HG02610 (cell line): ENCODE data around the gene DOCK1.

Experiments
- ATAC-seq: cut with Tn5 transposase; IDR thresholded peaks from one replicate; pipeline ENCODE4 v1.9.1; 2021; ENCODE audit warnings: mild to moderate bottlenecking, moderate library complexity; ENCODE audit not compliant: unreplicated experiment

Gene DOCK1

DNA sequence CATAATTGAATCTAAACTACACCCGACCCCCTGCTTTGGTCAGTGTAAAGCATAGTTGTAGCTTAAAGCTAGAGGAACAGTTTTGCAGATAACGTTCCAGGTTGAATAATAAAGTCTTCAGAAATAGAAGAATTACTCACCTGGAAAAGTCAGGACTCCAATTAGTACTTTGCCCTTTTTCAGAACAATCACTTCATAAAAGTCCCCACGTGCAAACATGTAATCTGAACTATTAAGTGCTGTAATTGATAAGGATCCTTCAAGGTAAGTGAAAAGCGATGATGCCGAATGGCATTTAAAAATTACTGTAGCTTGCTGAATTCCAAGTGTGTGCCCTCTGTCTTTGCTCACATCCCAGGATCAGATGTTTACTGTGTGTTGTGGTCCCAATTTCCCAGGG is 344.8 kb downstream of the DOCK1 start:
- no peak for ATAC-seq

DNA sequence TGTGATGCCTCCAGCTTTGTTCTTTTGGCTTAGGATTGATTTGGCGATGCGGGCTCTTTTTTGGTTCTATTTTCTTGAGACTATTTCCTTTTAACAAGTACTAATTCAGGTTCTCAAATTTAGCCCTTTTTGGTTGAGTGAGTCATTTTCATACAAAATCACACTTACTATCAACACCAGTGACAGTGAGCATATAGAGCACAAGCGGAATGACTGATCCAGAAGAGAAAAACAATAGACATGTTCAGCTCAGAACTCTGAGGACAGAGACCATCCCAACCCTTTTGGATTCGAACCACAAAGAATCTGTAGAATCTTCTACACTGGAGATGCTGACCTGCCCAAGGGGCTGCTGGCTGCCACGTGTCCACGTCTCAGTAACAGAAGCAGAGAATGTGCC is 347.6 kb downstream of the DOCK1 start:
- ATAC-seq = no peak

DNA sequence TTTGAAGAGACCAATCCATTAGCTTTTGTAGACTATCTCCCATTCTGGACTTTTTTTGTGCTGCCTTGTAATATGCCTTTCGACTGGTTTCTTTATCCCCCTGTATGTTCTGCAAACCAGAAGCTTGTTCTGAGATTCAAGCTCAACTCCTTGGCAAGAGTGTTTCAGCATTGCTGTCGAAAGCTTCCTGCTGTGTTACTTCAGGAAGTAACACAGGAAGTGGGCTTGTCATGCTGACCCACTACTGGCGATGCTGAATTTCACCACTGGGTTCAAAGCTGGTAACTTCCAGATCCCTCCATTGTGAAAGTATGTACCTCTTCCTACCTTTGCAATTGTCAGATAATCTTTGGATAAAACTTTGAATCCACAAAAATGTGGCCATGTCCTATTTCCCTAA is 349.0 kb downstream of the DOCK1 start:
- ATAC-seq = no peak

DNA sequence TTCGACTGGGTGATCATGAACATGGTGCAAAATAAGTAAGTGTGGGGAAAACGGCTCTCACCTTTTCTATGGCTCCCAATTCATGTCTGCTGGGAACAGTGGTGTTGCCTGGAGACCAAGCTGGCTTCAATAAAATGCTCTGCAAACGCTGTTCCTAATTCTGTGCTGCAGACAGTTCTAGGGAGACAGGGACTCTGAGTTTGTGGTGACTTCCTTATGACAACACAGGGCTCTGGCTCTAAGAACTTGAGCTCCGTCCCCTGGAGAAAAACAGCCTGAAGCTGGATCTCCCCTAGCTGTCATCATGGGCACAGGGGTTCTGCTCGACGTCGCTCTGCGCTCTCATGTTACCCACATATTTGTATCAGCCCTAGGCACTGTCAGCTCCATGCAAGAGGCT is 352.2 kb downstream of the DOCK1 start:
- ATAC-seq = no peak

DNA sequence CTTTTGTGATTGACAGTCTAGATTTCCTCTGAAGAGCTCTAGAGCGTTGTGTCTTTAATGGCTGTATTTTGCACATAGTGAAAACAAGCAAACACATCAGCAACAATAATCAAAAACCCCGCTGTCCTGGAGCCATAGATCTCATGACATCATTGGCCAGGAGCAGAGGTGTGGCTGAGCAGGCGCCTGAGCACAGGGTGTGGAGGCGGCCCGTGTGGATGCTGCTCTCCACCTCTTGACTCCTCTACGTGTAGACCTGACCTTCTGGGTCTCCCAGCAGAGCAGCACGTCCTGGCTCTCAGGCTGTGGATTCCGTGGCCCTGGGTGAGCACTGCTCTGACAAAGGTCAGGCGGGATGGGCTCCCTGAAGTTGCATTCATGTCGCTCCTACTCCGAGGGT is 354.1 kb downstream of the DOCK1 start:
- ATAC-seq = no peak

DNA sequence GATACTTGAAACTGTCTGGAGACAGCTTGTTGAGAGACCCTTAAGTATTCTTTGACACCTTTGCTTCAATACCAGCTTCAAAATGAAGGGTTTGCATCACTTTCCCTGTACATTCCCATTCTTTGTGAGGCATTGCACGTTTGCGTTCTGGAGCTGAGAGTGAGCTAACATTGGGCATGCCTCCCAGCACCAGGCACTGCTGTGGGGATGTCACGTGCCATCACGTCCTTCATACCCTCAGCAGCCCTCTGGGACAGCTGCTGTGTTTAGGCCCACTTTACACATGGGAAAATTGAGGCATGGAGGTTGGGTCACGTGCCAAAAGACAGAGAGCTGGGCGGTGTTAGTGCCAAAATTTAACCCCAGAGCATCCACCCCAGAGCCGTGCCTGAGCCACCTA is 357.4 kb downstream of the DOCK1 start:
- no peak for ATAC-seq

DNA sequence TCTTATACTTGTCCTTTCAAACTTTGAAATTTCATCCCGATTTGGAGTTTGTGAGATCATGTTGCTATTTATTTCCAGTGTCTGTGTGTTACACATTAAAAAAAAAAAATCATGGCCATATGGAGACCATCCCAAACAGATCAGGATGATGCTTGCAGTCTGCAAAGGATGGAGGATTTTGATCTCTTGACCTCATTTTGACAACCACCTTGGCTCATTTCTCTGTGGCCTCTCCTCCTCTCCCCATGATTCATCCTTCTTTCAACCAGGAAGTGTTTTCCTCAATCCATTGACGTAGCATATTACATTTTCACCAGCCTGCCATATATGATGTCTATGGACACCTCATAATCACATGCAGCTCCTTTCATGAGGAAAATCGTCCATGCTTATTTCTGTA is 360.1 kb downstream of the DOCK1 start:
- ATAC-seq = no peak

DNA sequence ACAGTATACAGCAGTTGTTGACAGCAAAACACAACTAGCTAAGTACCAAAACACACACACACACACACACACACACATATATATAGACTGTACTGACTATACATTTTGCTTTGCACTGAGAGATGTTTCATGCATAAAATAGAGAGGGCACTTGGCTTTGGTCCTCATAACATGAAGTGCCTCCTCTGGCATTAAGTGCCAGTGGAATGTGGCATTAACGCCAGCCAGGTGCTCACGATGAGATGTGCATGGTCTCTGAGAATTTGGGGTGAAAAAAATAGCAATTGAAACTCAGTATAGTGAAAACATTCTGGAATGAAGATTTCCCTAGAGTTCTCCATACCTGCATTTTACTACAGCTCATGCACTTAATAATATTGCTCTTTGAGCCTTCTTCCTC is 361.2 kb downstream of the DOCK1 start:
- ATAC-seq = no peak

DNA sequence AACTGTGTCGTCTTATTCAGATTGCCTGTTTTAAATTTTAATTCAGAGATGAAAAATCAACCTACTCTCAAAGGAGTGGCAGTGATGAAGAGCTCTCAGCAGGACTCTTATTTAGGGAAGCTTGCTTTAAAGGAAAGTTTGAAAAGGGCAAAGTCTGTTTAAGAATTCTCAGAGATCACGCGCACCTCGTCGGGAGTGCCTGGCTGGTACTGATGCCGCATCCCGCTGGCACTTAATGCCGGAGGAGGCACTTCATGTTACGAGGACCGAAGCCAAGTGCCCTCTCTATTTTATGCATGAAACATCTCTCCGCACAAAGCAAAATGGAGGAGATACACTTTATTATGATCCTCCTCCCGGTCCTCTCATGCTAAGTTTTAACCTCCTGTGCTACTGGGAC is 362.2 kb downstream of the DOCK1 start:
- no peak for ATAC-seq

DNA sequence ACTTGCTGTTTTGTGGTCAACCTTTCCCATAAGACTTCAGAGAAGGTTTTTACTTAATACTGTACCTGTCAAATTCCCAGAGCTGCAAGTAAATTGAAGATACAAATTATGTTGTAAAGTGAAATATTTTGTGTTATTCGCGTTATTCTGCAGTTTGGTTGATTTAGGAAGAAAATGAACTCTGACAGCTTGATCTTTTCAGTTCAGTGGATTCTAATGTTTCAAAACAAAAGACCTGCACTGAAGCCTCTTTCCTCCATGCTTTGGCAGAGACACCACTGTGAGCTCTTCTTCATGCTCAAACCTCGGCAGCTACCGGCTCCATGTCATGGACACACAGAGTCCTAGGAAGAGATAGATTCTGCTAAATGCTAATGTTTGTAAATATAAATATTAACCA is 366.8 kb downstream of the DOCK1 start:
- ATAC-seq = no peak

DNA sequence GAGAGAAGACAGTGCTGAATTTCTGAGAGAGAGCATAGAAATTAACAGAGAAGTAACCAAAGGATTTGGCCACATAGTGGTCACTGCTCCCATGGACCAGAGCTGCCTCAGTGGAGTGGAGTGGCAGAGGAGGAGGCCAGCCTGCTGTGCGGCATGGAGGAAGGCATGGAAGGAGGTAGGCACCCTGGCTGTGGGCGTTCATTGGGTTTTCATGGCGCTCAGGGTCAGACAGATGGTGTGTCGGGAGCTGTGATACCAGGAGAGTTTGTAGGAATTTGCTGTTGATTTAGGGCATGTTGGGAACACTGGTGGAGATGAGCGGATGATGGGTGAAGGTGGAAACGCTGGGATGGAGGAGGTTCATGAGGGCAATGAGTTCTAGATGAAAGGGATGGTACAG is 370.0 kb downstream of the DOCK1 start:
- ATAC-seq = no peak

DNA sequence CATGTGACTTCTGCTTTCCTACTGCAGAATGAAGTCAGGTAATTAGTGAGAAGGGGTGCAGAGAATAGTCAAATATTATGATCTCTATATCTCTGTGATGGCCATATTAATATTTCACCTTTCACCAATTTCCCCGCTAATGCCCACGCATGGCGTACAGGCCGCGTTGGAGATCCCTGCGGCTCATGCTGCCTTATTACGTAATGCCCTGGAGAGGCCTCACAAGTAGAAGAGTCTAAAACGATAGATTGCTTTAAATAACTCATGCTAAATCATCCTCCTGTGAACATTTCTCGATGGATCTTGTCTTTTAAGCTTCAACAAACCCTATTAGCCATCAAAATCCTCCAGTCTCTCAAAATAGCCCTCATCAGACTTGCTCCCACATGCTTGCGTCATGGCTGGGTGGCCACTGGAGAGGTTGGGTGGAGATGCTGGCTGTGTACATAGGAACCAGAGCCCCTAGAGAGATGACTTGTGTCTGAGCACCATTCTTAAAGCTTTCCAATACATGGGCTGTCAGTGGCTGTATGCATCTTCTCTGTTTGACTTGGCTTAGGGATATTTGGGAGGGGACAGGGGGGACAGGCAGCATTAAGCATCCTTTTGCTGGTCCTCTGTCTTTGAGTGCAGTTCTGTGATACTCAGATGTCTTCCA is 370.7 kb downstream of the DOCK1 start:
- no peak for ATAC-seq

DNA sequence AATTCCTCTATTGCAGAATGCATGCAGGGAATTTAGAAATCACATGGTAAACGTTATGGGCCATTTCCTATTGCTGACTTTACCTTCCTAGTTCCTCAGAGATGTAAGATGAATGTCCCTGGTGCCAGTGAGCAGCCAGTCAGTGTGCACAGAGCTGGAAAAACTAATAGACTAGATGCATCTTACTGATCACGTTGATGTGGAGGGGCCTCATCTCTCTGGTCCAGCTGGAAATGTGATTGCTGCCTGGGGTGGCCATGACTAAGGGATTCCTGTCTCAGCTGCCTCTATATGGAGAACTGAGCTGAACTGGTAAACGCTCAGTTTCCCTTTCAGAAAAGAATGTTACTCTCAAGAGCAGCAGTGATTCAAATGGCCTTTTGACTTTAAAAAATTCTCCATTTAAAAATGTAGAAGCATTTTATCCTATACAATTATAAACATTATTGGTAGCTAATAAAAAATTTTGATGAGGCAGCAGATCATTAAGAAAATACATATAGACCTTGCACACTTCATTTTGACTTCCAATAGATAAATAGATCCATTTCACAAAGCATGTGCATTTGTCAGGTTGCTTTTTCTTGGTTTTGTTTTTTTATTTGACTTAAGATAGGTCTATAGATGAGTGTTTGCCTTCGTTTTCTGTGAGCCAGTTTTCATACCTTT is 371.7 kb downstream of the DOCK1 start:
- no peak for ATAC-seq

DNA sequence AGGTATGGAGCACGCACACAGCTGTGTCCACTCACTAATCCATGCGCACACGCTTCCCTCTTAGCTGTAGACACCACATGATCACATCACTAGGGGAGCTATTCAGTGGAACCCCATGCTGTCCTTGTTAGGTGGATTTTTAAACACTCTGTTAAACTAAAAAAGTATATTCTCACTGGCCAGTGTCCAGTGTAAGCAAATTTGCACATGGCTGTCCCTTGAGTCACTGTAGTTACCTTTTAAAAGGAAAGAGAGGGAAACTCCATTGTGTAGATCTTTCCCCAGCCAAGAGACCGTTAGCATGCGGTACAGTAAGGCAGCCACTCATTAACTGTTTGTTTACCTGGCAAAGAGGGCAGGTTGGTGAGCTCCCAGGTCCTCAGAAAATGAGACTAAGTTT is 372.8 kb downstream of the DOCK1 start:
- ATAC-seq = no peak

DNA sequence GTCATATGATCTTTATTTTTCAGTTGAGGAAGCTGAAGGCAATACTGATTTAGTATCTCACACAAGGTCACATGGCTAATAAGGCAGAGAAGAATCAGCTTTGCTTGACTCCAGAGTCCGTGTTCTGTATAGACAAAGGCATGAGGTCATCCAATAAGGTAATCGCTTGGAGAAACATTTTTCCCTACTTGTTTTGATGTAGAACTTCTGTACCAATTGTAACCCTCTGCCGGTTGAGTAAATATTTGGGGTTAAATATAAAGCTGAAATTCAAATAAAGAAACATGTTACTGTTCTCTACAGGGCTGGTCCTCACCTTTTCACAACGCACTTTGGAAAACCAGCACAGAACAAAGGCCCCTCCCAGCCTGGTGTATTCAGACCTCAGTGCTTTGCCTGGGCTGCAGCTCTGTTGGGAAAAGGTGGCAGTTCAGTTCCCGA is 374.1 kb downstream of the DOCK1 start:
- ATAC-seq = no peak

DNA sequence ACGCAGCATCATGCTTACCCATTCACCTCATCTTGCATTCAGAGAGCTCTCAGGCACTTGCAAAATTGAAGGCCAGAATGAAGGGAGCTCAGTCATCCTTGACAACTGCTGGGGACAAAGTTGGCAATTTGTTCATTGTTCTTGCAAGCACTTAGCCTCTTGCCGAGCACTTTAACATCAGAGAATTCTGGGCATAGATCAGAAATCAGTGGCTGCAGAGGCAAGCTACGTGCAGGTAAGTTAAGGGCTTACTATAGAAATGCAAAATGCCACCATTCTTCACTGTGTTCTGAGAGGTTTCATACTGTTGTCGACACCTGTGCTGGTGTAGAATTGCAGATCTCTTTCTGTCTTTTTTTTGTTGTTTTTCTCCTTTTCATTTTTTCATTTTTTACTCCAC is 375.2 kb downstream of the DOCK1 start:
- no peak for ATAC-seq

DNA sequence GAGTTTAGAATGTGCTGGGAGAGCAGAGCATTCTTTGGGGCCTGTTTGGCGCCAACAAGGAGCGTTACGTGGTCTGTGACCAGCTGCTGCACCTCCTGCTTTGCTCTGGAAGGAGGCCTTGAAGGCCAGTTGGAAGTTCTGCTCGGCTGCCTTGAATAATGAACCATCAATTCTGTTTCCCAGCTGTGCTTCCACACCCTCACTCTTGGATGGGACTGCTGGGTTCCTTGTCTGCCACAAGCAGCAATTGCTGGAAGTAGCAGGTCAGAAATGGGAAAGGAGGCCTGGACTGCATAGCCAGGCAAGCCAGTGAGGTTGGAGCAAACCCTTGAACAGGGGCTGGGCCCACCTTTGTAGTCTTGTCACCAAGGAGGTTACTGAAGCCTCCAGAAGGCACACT is 377.8 kb downstream of the DOCK1 start:
- ATAC-seq = no peak

DNA sequence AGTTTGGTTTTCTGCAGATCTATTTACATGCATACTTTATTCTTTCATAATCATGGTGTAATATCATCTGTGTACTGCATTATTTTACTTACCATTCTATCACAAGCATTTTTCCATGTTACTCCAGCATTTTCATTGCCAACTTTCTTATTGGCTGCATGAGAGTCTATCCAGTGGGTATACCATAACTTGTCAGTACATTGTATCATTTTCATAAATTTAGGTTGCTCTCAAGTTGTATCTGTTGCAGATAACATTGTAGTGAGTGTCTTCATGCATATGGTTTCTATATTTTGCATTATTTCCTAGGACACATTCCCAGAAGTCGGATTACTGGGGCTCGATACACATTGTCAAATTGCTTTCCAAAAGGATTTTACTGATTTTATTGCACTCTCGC is 378.3 kb downstream of the DOCK1 start:
- no peak for ATAC-seq

DNA sequence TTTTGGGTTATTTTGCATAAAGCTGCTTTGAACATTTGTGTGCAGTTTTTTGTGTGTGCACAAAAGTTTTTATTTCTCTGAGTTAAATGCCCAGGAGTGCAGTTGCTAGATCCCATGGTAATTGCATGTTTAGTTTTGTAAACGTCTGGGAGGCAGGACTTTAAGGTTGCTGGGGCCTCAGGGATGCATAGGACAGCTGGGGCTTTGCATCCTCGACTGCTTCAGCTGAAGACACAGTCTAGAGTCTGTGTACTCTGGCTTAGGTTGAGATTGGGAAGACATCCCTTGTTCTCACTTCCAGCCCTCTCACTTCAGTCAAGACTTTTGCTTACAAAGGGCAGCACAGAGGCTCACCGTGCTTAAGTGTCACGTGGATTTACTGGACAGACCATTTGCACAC is 385.6 kb downstream of the DOCK1 start:
- no peak for ATAC-seq

DNA sequence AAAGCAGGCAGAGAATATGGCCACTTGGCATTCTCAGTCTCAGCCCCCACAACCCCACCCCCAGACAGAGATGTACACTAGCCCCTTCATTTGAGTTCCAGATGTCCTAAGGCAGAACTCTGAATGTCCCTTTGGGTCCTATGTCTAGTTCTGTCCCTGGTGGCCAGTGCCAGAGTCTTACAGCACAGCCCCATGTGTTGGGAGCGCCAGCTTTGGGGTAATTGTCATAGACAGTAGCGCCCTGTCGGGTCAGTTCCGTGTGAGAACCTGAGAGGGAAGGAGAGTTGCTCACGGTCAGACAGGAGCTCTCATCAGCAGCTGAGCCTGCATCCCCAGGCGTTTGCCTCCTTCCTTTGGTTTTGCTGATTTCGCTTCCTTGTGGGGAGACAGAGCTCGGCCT is 386.1 kb downstream of the DOCK1 start:
- ATAC-seq = no peak

DNA sequence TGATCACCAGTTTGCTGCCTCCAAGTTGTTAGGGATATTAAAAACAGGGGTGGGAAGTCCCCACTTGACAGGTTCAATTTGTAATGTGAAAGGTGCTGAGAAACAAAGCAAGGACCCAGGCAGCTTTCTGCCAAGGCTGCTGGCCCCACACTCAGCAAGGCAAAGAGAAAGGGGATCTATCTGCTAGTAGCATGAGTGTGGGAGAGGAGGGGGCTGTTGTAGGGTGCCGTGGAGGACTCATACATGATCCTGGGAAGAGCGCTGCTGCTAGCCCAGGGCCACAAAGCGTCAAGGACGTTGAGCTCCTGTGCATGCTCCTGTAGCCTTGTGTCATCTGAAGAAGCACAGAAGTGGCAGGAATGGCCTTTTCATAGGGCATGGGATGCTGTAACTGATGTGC is 387.7 kb downstream of the DOCK1 start:
- ATAC-seq = no peak

DNA sequence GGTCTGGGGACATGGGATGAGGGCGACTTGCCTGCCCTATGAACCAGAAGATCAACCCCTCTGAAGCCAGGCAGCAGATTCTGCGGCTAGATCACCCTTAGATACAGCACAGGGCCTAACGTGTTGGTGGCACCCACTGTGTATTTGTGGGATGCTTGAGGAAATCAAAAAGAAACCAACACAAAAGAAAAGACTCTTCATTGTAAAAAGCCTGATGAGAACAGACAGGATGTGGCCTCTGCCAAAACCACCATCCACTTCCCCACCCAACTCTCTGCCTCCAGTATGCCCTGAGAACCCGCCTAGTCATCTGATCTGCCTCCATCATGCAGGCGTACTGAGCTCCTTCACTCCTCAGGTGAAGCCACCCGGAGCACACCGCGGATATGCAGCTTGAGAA is 388.4 kb downstream of the DOCK1 start:
- ATAC-seq = no peak

DNA sequence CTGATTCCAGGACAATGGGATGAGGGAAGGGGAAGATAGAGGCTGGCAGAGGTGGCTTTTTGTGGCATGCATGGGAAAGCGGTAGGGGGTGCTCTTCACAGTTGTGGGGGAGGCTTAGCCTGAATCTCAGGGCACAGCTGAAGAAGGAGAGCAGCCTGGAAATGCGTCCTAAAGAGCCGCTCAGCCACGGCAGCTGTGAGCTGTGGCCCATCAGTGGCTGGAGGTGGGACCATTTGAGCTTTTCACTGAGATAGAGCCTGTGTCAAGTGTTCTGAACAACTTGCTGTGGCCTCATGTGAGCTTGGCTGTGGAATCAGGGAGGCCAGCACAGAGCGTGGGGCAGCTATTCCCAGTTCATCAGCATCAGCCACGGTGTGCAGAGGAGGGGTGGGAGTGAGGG is 391.5 kb downstream of the DOCK1 start:
- no peak for ATAC-seq
